Measurements from ENCODE around the gene WBP2. TPM values are rescaled to one million over a fixed set of nuclear protein-coding genes. Genes with fewer than 3 reads are reported as not detected.

WBP2 gene
- total and polyA plus RNA-seq, 10 of the 15 experiments (the other 5 are each of a cell fraction or from before 2014, with no cell fraction given) = 1.5 to 57.3 (median 27.5) TPM

GRCh38 chr17:75843577-75844529, 11.3 kb downstream of the WBP2 start, which contains the start of gene UNC13D (continued):
- TF ChIP-seq RFX5 (IDR thresholded peaks at IDR 0.05; ENCODE audit: low read depth, low read length) = no peak
- no peak for TF ChIP-seq ZNF207 (IDR thresholded peaks at IDR 0.05; ENCODE audit: borderline replicate concordance)
- no peak for TF ChIP-seq FOS (IDR thresholded peaks at IDR 0.05; ENCODE audit: borderline replicate concordance, extremely low read depth, insufficient read length)
- no peak for TF ChIP-seq ZSCAN29 (IDR thresholded peaks at IDR 0.05)
- TF ChIP-seq TCF3 (IDR thresholded peaks at IDR 0.05; ENCODE audit: borderline replicate concordance, insufficient read depth, low read depth, low read length) = no peak
- TF ChIP-seq PAX8 (IDR thresholded peaks at IDR 0.05) = no peak
- no peak for TF ChIP-seq MYC (IDR thresholded peaks at IDR 0.05; ENCODE audit: insufficient read depth, insufficient read length, insufficient replicate concordance, low read length, severe bottlenecking)
- peak in 1 of 2 experiments; percentile 6; a peak in 1 of 4 replicates for TF ChIP-seq BHLHE40 (IDR thresholded peaks at IDR 0.05; ENCODE audit: borderline replicate concordance in 1 of 2, low read depth in 2 of 2, low read length in 1 of 2)
- no peak for TF ChIP-seq ZBTB4 (CRISPR knock-in tag; IDR thresholded peaks at IDR 0.05)
- TF ChIP-seq CREB1 (IDR thresholded peaks at IDR 0.05; ENCODE audit: low read depth) = no peak
- no peak for TF ChIP-seq YBX1 (IDR thresholded peaks at IDR 0.05)
- TF ChIP-seq ASH2L (IDR thresholded peaks at IDR 0.05; ENCODE audit: borderline replicate concordance, low read depth) = no peak
- peak; percentile 42; the same call in 1 of the 2 replicates for TF ChIP-seq LARP7 (IDR thresholded peaks at IDR 0.05)
- TF ChIP-seq JUNB (IDR thresholded peaks at IDR 0.05) = no peak
- TF ChIP-seq SP1 (IDR thresholded peaks at IDR 0.05; ENCODE audit: low read depth, low read length) = no peak
- TF ChIP-seq SMAD5 (IDR thresholded peaks at IDR 0.05; ENCODE audit: low read depth) = 0 out of 2 replicates have a peak, but pooled peaks have one; percentile 37
- peak; percentile 54; the same call in 1 of the 2 replicates for TF ChIP-seq MLLT1 (IDR thresholded peaks at IDR 0.05)
- TF ChIP-seq BMI1 (IDR thresholded peaks at IDR 0.05; ENCODE audit: borderline replicate concordance) = no peak
- TF ChIP-seq IRF5 (IDR thresholded peaks at IDR 0.05; ENCODE audit: borderline replicate concordance) = no peak
- TF ChIP-seq ESRRA (IDR thresholded peaks at IDR 0.05; ENCODE audit: low read length) = no peak
- 0 out of 2 replicates have a peak, but pooled peaks have one; percentile 39 for TF ChIP-seq ELK1 (IDR thresholded peaks at IDR 0.05; ENCODE audit: low read depth, low read length)
- TF ChIP-seq TCF12 (IDR thresholded peaks at IDR 0.05; ENCODE audit: low read depth, low read length) = no peak

Data from GM12878 (cell line).